ENCODE data around the gene SNN. TPM values are rescaled to one million over a fixed set of nuclear protein-coding genes. Genes with fewer than 3 reads are reported as not detected.

The SNN gene
- total and polyA plus RNA-seq, 9 of the 15 experiments (the other 6 are each of a cell fraction or from before 2014, with no cell fraction given), result 0.07 to 2.9 (median 1.9) TPM

- BruUV-seq (replicated peaks), result no TSS peak
- no peaks in the 10 kb centered on the region for H3K9me3 ChIP-seq (replicated peaks; ENCODE audit: control insufficient read depth, insufficient read depth, low read depth, low read length)
- ChIA-PET CTCF (ENCODE audit: low intra/inter-chr PET ratio) (no interaction called here), POLR2A (interaction anchor here (0.7 kb wide), 1 partner anchor 278 kb away, joined by 3 read pairs; no protein-coding TSS in a partner anchor)
- H3K4me1 ChIP-seq (replicated peaks in 1 of 2; ENCODE audit: control insufficient read depth in 2 of 2, insufficient read depth in 2 of 2, low read length in 2 of 2), result peaks cover 0 to 64% of the 10 kb centered on the region in 2 experiments; a peak in 3 of 5 replicates
- TF ChIP-seq, protein P1, sequence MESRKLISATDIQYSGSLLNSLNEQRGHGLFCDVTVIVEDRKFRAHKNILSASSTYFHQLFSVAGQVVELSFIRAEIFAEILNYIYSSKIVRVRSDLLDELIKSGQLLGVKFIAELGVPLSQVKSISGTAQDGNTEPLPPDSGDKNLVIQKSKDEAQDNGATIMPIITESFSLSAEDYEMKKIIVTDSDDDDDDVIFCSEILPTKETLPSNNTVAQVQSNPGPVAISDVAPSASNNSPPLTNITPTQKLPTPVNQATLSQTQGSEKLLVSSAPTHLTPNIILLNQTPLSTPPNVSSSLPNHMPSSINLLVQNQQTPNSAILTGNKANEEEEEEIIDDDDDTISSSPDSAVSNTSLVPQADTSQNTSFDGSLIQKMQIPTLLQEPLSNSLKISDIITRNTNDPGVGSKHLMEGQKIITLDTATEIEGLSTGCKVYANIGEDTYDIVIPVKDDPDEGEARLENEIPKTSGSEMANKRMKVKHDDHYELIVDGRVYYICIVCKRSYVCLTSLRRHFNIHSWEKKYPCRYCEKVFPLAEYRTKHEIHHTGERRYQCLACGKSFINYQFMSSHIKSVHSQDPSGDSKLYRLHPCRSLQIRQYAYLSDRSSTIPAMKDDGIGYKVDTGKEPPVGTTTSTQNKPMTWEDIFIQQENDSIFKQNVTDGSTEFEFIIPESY (CRISPR knock-in tag; IDR thresholded peaks at IDR 0.05), result 0 out of 2 replicates have a peak, but pooled peaks have one; percentile 17
- TF ChIP-seq ETV6 (IDR thresholded peaks at IDR 0.05; ENCODE audit: borderline replicate concordance in 1 of 2, low read depth in 2 of 2, low read length in 1 of 2) (no peak), ETV6 (CRISPR knock-in tag; IDR thresholded peaks at IDR 0.05; ENCODE audit: borderline replicate concordance) (no peak)
- DNase-seq (ENCODE audit: extremely low read depth in 1 of 4, low spot score in 3 of 4) (no peak), FAIRE-seq (no peak), ATAC-seq (no peak)
- no peak overlapping the region for H3K4me3 ChIP-seq
- no peak overlapping the region for H2AFZ ChIP-seq (ENCODE audit: low read depth, low read length)
- H3K9ac ChIP-seq (ENCODE audit: insufficient read depth in 1 of 2, low read depth in 2 of 2, low read length in 2 of 2), result peak overlapping the region in 1 of 2 experiments; percentile 24; a peak in 2 of 4 replicates
- H3K4me2 ChIP-seq (ENCODE audit: insufficient read depth, low read length), result no peak overlapping the region
- no peak overlapping the region for H3K27ac ChIP-seq (ENCODE audit: extremely low read depth, low read depth, low read length)
- WGBS (ENCODE audit: insufficient coverage, low coverage, missing lambda C conversion rate), result 70% methylated on average over 20 of the region's 25 CpGs
- intact Hi-C loops (cut with micrococcal nuclease) (loop anchor here (10.0 kb wide), 1 partner anchor 141 kb away; no protein-coding TSS in a partner anchor), in situ Hi-C loops (cut with MboI) (loop anchor here (25.0 kb wide), 1 partner anchor 711 kb away; no protein-coding TSS in a partner anchor)
- H3K9me1 ChIP-seq (ENCODE audit: control insufficient read depth, insufficient read depth, low read length), result no peaks in the 10 kb centered on the region
- peaks cover 12% of the 10 kb centered on the region; the same call in 1 of the 3 replicates for H3K36me3 ChIP-seq (ENCODE audit: control insufficient read depth, insufficient read depth, low read length)
- H3K27me3 ChIP-seq (ENCODE audit: control insufficient read depth in 2 of 2, insufficient read depth in 2 of 2, low read length in 2 of 2), result no peaks in the 10 kb centered on the region
- H3K79me2 ChIP-seq (ENCODE audit: control insufficient read depth, insufficient read depth, low read length), result no peaks in the 10 kb centered on the region
- H4K20me1 ChIP-seq (replicated peaks; ENCODE audit: control insufficient read depth, insufficient read depth, low read length), result peaks cover 25% of the 10 kb centered on the region
Measured at GRCh38 chr16:11673091-11674000, 5.1 kb downstream of the SNN start.

Data from K562 (cell line).